ENCODE data around the gene AKAP5. TPM values are rescaled to one million over a fixed set of nuclear protein-coding genes. Genes with fewer than 3 reads are reported as not detected.

AKAP5 gene
- total and polyA plus RNA-seq, 2 experiments from 2014 or later: 1.0 to 3.4 TPM

DNA sequence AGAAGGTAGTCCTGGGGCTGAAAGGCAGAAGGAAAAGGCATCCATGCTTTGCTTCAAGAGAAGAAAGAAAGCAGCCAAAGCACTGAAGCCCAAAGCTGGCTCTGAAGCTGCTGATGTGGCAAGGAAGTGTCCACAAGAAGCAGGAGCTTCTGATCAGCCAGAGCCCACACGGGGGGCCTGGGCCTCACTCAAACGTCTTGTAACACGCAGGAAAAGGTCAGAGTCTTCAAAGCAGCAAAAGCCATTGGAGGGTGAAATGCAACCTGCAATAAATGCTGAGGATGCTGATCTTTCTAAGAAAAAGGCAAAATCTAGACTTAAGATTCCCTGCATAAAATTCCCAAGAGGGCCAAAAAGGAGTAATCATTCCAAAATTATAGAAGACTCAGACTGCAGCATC is 3.2 kb downstream of the AKAP5 start (continued):
- TF ChIP-seq, protein P1, sequence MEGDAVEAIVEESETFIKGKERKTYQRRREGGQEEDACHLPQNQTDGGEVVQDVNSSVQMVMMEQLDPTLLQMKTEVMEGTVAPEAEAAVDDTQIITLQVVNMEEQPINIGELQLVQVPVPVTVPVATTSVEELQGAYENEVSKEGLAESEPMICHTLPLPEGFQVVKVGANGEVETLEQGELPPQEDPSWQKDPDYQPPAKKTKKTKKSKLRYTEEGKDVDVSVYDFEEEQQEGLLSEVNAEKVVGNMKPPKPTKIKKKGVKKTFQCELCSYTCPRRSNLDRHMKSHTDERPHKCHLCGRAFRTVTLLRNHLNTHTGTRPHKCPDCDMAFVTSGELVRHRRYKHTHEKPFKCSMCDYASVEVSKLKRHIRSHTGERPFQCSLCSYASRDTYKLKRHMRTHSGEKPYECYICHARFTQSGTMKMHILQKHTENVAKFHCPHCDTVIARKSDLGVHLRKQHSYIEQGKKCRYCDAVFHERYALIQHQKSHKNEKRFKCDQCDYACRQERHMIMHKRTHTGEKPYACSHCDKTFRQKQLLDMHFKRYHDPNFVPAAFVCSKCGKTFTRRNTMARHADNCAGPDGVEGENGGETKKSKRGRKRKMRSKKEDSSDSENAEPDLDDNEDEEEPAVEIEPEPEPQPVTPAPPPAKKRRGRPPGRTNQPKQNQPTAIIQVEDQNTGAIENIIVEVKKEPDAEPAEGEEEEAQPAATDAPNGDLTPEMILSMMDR (conservative IDR thresholded peaks at IDR 0.05; ENCODE audit: low read depth in 2 of 2): no peak
- TF ChIP-seq EZH2 (IDR thresholded peaks at IDR 0.05; ENCODE audit: low read depth, unreplicated experiment) (no peak), JUNB (IDR thresholded peaks at IDR 0.05; ENCODE audit: unreplicated experiment) (no peak), POLR2AphosphoS5 (IDR thresholded peaks at IDR 0.05; ENCODE audit: low read depth) (no peak)
- TF ChIP-seq, protein P2, sequence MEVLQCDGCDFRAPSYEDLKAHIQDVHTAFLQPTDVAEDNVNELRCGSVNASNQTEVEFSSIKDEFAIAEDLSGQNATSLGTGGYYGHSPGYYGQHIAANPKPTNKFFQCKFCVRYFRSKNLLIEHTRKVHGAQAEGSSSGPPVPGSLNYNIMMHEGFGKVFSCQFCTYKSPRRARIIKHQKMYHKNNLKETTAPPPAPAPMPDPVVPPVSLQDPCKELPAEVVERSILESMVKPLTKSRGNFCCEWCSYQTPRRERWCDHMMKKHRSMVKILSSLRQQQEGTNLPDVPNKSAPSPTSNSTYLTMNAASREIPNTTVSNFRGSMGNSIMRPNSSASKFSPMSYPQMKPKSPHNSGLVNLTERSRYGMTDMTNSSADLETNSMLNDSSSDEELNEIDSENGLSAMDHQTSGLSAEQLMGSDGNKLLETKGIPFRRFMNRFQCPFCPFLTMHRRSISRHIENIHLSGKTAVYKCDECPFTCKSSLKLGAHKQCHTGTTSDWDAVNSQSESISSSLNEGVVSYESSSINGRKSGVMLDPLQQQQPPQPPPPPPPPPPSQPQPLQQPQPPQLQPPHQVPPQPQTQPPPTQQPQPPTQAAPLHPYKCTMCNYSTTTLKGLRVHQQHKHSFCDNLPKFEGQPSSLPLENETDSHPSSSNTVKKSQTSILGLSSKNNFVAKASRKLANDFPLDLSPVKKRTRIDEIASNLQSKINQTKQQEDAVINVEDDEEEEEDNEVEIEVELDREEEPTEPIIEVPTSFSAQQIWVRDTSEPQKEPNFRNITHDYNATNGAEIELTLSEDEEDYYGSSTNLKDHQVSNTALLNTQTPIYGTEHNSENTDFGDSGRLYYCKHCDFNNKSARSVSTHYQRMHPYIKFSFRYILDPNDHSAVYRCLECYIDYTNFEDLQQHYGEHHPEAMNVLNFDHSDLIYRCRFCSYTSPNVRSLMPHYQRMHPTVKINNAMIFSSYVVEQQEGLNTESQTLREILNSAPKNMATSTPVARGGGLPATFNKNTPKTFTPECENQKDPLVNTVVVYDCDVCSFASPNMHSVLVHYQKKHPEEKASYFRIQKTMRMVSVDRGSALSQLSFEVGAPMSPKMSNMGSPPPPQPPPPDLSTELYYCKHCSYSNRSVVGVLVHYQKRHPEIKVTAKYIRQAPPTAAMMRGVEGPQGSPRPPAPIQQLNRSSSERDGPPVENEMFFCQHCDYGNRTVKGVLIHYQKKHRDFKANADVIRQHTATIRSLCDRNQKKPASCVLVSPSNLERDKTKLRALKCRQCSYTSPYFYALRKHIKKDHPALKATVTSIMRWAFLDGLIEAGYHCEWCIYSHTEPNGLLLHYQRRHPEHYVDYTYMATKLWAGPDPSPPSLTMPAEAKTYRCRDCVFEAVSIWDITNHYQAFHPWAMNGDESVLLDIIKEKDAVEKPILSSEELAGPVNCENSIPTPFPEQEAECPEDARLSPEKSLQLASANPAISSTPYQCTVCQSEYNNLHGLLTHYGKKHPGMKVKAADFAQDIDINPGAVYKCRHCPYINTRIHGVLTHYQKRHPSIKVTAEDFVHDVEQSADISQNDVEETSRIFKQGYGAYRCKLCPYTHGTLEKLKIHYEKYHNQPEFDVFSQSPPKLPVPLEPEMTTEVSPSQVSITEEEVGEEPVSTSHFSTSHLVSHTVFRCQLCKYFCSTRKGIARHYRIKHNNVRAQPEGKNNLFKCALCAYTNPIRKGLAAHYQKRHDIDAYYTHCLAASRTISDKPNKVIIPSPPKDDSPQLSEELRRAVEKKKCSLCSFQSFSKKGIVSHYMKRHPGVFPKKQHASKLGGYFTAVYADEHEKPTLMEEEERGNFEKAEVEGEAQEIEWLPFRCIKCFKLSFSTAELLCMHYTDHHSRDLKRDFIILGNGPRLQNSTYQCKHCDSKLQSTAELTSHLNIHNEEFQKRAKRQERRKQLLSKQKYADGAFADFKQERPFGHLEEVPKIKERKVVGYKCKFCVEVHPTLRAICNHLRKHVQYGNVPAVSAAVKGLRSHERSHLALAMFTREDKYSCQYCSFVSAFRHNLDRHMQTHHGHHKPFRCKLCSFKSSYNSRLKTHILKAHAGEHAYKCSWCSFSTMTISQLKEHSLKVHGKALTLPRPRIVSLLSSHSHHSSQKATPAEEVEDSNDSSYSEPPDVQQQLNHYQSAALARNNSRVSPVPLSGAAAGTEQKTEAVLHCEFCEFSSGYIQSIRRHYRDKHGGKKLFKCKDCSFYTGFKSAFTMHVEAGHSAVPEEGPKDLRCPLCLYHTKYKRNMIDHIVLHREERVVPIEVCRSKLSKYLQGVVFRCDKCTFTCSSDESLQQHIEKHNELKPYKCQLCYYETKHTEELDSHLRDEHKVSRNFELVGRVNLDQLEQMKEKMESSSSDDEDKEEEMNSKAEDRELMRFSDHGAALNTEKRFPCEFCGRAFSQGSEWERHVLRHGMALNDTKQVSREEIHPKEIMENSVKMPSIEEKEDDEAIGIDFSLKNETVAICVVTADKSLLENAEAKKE (CRISPR knock-in tag; IDR thresholded peaks at IDR 0.05): no peak

DNA sequence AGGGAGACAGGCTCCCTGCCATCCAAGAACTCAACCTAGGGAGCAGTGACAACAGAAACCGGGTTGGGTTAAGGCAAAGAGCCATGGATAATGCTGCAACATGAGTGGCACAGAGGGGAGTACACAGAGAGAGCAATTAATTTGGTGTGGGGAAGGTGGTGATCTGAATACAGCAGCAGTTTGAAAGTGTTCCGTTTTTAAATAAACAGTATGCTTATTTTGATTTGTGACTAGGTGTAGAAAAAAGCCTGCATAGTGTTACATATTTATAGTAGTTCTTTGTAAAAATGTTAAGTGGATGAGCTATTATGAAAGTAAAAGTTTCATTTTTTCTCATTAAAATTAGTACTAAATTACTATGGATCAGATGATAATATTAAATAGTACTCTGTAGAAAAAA is 8.7 kb downstream of the AKAP5 start:
- Histone ChIP-seq H3K4me3 (no peak overlapping the region), H3K4me1 (ENCODE audit: insufficient read depth) (no peaks in the 10 kb centered on the region), H3K79me2 (replicated peaks; ENCODE audit: insufficient read depth) (no peaks in the 10 kb centered on the region), H4K20me1 (replicated peaks; ENCODE audit: insufficient read depth) (no peaks in the 10 kb centered on the region; the same call in 1 of the 2 replicates), H3K9me2 (ENCODE audit: insufficient read depth) (no peaks in the 10 kb centered on the region), H3K27ac (ENCODE audit: low read depth) (no peak overlapping the region), H2AFZ (no peak overlapping the region), H3F3A (replicated peaks; ENCODE audit: low read depth) (no peaks in the 10 kb centered on the region), H3K36me3 (ENCODE audit: insufficient read depth) (no peaks in the 10 kb centered on the region), H3K27me3 (ENCODE audit: insufficient read depth) (no peaks in the 10 kb centered on the region), H3K4me2 (no peak overlapping the region)
- Mint-ChIP-seq H3K36me3 (ENCODE audit: low read depth) (no peaks in the 10 kb centered on the region), H3K4me3 (no peak overlapping the region), H3K9me3 (no peaks in the 10 kb centered on the region), H3K27me3 (ENCODE audit: insufficient read depth, low read depth, poor library complexity) (no peaks in the 10 kb centered on the region), H3K27ac (no peak overlapping the region), H3K4me1 (peaks cover 14% of the 10 kb centered on the region; the same call in 2 of the 3 replicates)
- DNase-seq (ENCODE audit: low spot score) (no peak), ATAC-seq (no peak)
- TF ChIP-seq, protein P1 (conservative IDR thresholded peaks at IDR 0.05; ENCODE audit: low read depth in 2 of 2): no peak
- no peak for TF ChIP-seq CREB1 (CRISPR knock-in tag; IDR thresholded peaks at IDR 0.05; ENCODE audit: low read depth)
- TF ChIP-seq, protein P3, sequence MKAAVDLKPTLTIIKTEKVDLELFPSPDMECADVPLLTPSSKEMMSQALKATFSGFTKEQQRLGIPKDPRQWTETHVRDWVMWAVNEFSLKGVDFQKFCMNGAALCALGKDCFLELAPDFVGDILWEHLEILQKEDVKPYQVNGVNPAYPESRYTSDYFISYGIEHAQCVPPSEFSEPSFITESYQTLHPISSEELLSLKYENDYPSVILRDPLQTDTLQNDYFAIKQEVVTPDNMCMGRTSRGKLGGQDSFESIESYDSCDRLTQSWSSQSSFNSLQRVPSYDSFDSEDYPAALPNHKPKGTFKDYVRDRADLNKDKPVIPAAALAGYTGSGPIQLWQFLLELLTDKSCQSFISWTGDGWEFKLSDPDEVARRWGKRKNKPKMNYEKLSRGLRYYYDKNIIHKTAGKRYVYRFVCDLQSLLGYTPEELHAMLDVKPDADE (IDR thresholded peaks at IDR 0.05): no peak
- TF ChIP-seq, protein P4, sequence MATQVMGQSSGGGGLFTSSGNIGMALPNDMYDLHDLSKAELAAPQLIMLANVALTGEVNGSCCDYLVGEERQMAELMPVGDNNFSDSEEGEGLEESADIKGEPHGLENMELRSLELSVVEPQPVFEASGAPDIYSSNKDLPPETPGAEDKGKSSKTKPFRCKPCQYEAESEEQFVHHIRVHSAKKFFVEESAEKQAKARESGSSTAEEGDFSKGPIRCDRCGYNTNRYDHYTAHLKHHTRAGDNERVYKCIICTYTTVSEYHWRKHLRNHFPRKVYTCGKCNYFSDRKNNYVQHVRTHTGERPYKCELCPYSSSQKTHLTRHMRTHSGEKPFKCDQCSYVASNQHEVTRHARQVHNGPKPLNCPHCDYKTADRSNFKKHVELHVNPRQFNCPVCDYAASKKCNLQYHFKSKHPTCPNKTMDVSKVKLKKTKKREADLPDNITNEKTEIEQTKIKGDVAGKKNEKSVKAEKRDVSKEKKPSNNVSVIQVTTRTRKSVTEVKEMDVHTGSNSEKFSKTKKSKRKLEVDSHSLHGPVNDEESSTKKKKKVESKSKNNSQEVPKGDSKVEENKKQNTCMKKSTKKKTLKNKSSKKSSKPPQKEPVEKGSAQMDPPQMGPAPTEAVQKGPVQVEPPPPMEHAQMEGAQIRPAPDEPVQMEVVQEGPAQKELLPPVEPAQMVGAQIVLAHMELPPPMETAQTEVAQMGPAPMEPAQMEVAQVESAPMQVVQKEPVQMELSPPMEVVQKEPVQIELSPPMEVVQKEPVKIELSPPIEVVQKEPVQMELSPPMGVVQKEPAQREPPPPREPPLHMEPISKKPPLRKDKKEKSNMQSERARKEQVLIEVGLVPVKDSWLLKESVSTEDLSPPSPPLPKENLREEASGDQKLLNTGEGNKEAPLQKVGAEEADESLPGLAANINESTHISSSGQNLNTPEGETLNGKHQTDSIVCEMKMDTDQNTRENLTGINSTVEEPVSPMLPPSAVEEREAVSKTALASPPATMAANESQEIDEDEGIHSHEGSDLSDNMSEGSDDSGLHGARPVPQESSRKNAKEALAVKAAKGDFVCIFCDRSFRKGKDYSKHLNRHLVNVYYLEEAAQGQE (IDR thresholded peaks at IDR 0.05; ENCODE audit: unreplicated experiment): no peak
